ENCODE measurements around the gene PIAS1. TPM values are rescaled to one million over a fixed set of nuclear protein-coding genes. Genes with fewer than 3 reads are reported as not detected.

The PIAS1 gene
- total RNA-seq, 1 experiment from 2014 or later: 29.7 TPM

DNA sequence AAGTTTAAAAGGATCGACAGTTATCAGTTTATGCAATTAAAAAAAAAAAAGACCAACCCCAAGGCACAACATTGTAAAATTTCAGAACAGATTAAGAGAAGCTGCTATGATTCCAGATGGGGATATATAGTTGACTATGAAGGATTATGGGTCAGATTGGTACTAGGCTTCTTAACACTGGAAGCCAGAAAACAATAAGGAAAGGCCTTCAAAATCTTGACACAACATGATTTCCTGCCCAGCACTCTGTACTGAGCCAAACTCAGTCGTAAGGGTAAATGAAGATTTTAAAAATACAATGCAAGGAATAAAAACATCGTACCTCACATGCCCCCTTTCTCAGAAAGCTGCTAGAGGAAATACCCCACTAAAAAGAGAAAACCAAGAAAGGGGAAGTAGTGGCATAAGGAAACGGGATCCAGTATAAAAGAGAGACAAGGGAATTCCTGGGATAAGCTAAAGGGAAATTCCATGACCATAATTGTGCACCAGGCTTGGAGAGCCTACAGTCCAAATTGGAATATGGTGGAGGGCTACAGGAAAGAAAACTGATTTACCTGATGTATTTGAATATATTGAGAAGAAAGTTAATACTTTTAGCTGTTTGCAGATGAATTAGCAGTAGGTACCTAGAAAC is 27.9 kb downstream of the PIAS1 start:
- no peak overlapping the region for H3K4me3 Mint-ChIP-seq
- H3K27me3 Mint-ChIP-seq (ENCODE audit: low read depth): no peaks in the 10 kb centered on the region
- peaks cover 50% of the 10 kb centered on the region for H3K4me1 Mint-ChIP-seq
- H3K9me3 Mint-ChIP-seq: no peaks in the 10 kb centered on the region
- DNase-seq (ENCODE audit: low spot score): no peak
- 0 out of 2 replicates have a peak overlapping the region, but pooled peaks have one; percentile 16 for H3K27ac Mint-ChIP-seq
- ChIA-PET CTCF (interaction anchor here (0.9 to 1.8 kb wide), 2 partner anchors 10 to 73 kb away, joined by 5 to 7 read pairs; no protein-coding TSS in a partner anchor), POLR2A (interaction anchor here (0.9 kb wide), 1 partner anchor 1064 kb away, joined by 3 read pairs; no protein-coding TSS in a partner anchor)
- TF ChIP-seq, protein P1, sequence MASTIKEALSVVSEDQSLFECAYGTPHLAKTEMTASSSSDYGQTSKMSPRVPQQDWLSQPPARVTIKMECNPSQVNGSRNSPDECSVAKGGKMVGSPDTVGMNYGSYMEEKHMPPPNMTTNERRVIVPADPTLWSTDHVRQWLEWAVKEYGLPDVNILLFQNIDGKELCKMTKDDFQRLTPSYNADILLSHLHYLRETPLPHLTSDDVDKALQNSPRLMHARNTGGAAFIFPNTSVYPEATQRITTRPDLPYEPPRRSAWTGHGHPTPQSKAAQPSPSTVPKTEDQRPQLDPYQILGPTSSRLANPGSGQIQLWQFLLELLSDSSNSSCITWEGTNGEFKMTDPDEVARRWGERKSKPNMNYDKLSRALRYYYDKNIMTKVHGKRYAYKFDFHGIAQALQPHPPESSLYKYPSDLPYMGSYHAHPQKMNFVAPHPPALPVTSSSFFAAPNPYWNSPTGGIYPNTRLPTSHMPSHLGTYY (CRISPR knock-in tag; IDR thresholded peaks at IDR 0.05): no peak
- peaks cover 3% of the 10 kb centered on the region; the same call in 1 of the 2 replicates for H3K36me3 Mint-ChIP-seq
- ATAC-seq: no peak

DNA sequence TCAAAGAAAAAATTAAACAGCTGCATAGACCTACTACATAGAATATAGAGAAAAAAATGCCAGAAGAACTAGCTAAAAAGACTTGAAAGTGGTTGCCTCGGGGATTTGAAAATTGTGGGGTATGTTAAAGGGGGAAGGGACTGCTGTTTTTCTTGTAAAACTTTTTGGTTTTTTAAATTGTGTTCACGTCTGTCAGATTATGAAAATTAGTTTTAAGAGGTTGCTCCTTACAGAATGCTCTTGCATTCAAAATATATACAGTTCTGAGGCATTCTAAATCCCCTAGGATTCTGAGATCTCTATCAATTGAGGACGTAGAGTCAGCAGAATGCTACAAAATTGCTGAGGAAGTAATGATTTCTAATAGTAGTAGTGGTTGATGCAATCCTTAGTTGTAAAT is 28.6 kb downstream of the PIAS1 start:
- Mint-ChIP-seq H3K4me3 (no peak overlapping the region), H3K27ac (no peak overlapping the region), H3K9me3 (no peaks in the 10 kb centered on the region), H3K36me3 (peaks cover 3% of the 10 kb centered on the region; the same call in 1 of the 2 replicates), H3K4me1 (peaks cover 43% of the 10 kb centered on the region), H3K27me3 (ENCODE audit: low read depth) (no peaks in the 10 kb centered on the region)
- TF ChIP-seq ZNF423 (CRISPR knock-in tag; IDR thresholded peaks at IDR 0.05): no peak
- no peak for TF ChIP-seq USF2 (CRISPR knock-in tag; IDR thresholded peaks at IDR 0.05)
- TF ChIP-seq TEAD4 (CRISPR knock-in tag; IDR thresholded peaks at IDR 0.05): no peak
- no peak for TF ChIP-seq CREB1 (CRISPR knock-in tag; IDR thresholded peaks at IDR 0.05)
- TF ChIP-seq JUN (CRISPR knock-in tag; IDR thresholded peaks at IDR 0.05): no peak
- ATAC-seq: no peak
- ChIA-PET CTCF (interaction anchor here (0.9 to 1.8 kb wide), 2 partner anchors 11 to 72 kb away, joined by 5 to 7 read pairs; no protein-coding TSS in a partner anchor), POLR2A (no interaction called here)
- DNase-seq (ENCODE audit: low spot score): no peak

GRCh38 chr15:68083463-68083862 is 29.3 kb downstream of the PIAS1 start:
- DNase-seq (ENCODE audit: low spot score) (no peak), ATAC-seq (no peak)
- Mint-ChIP-seq H3K4me3 (no peak overlapping the region), H3K27ac (no peak overlapping the region), H3K36me3 (peaks cover 3% of the 10 kb centered on the region; the same call in 1 of the 2 replicates), H3K9me3 (no peaks in the 10 kb centered on the region), H3K27me3 (ENCODE audit: low read depth) (no peaks in the 10 kb centered on the region), H3K4me1 (peaks cover 42% of the 10 kb centered on the region)
- POLR2A ChIA-PET: no interaction called here
- TF ChIP-seq ZNF138 (CRISPR knock-in tag; conservative IDR thresholded peaks at IDR 0.05): no peak
- TF ChIP-seq SMAD3 (CRISPR knock-in tag; IDR thresholded peaks at IDR 0.05; ENCODE audit: borderline replicate concordance): no peak
- no peak for TF ChIP-seq KAT7 (CRISPR knock-in tag; IDR thresholded peaks at IDR 0.05; ENCODE audit: borderline replicate concordance)
- no peak for TF ChIP-seq CREM (CRISPR knock-in tag; IDR thresholded peaks at IDR 0.05)
- no peak for TF ChIP-seq ZMAT4 (CRISPR knock-in tag; IDR thresholded peaks at IDR 0.05)
- CTCF ChIA-PET: no interaction called here

DNA sequence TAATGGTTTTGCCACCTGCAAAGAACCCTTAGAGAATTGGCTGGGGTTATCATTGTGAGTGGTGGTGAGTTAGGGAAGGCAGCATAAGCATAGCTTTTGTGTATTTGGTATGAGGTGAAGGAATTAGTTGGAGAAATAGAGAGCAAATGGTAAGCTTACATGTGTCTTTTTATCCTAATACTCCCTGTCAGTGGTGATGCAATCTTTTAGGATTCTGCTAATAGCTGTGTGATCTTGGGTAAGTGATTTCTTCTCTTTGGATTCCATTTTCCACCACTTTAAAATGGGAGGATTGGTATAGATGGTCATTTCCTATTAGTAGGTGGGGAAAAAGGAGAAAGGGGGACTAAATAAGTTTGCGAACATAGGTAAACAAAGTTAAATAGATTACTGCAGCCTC is 30.9 kb downstream of the PIAS1 start:
- Mint-ChIP-seq H3K27ac (no peak overlapping the region), H3K4me1 (peaks cover 41% of the 10 kb centered on the region), H3K9me3 (no peaks in the 10 kb centered on the region), H3K36me3 (peaks cover 3% of the 10 kb centered on the region; the same call in 1 of the 2 replicates), H3K27me3 (ENCODE audit: low read depth) (no peaks in the 10 kb centered on the region), H3K4me3 (no peak overlapping the region)
- no peak for ATAC-seq
- CTCF ChIA-PET: interaction anchor here (0.8 kb wide), 1 partner anchor 70 kb away, joined by 3 read pairs; no protein-coding TSS in a partner anchor
- TF ChIP-seq, protein P2, sequence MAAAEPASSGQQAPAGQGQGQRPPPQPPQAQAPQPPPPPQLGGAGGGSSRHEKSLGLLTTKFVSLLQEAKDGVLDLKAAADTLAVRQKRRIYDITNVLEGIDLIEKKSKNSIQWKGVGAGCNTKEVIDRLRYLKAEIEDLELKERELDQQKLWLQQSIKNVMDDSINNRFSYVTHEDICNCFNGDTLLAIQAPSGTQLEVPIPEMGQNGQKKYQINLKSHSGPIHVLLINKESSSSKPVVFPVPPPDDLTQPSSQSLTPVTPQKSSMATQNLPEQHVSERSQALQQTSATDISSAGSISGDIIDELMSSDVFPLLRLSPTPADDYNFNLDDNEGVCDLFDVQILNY (CRISPR knock-in tag; IDR thresholded peaks at IDR 0.05): no peak
- TF ChIP-seq MAX (CRISPR knock-in tag; IDR thresholded peaks at IDR 0.05): no peak
- no peak for DNase-seq (ENCODE audit: low spot score)
- POLR2A ChIA-PET: no interaction called here

Data from WTC11 (cell line).